ENCODE results near the gene HIPK3.

DNA sequence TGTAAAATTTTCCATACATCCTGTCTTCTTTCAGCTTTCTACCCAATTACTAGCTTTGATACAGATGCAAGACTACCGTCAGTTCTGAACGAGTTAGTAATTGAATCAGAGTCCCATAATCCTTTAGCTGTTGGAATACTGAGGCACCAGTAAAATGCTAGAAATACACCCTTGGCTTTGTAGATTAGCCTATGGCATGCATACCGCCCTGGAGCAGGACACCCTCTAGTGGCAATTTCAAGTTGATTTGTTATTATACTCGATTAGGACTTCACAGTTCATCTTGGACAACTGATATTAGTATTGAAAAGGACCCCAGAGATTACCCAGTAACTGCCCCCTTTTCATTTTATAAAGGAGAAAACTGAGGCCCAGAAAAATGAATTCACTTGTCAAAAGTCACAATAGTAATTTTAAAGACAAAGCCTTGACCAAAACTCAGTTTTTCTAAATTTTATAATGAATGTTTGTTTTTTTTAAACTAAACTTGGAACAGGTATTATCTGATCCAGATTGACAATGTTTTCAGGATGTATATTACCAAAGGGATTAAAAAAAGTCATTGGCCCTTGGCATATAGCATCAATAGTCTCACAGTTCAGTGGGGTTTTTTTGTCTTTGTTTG, 72.6 kb downstream of the HIPK3 start:
- TF ChIP-seq, protein P1, sequence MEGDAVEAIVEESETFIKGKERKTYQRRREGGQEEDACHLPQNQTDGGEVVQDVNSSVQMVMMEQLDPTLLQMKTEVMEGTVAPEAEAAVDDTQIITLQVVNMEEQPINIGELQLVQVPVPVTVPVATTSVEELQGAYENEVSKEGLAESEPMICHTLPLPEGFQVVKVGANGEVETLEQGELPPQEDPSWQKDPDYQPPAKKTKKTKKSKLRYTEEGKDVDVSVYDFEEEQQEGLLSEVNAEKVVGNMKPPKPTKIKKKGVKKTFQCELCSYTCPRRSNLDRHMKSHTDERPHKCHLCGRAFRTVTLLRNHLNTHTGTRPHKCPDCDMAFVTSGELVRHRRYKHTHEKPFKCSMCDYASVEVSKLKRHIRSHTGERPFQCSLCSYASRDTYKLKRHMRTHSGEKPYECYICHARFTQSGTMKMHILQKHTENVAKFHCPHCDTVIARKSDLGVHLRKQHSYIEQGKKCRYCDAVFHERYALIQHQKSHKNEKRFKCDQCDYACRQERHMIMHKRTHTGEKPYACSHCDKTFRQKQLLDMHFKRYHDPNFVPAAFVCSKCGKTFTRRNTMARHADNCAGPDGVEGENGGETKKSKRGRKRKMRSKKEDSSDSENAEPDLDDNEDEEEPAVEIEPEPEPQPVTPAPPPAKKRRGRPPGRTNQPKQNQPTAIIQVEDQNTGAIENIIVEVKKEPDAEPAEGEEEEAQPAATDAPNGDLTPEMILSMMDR (IDR thresholded peaks at IDR 0.05) = peak; percentile 54 to 71 (median 68)
- TF ChIP-seq POLR2A (IDR thresholded peaks at IDR 0.05) = no peak

All from adrenal gland (tissue), 5 donors.